Stimulated activated CD8-positive, alpha-beta memory T cell treated with anti-CD3 and anti-CD28 coated beads, Interleukin-7, amount 100 ng/mL, for 4 hours (primary cell): ENCODE results near the gene MPPED1.

Experiments
- DNase-seq, 2 donors: peaks; one replicate each; pipeline ENCODE4 v3.0.0-alpha.2; 2020; ENCODE audit warnings: low read depth in 2 of 2

MPPED1 gene

GRCh38 chr22:43476751-43477725 lies 65.2 kb downstream of the MPPED1 start:
- DNase-seq = no peak

GRCh38 chr22:43477966-43478365 lies 66.2 kb downstream of the MPPED1 start:
- no peak for DNase-seq

GRCh38 chr22:43478621-43479300 lies 66.9 kb downstream of the MPPED1 start:
- no peak for DNase-seq

- DNase-seq = no peak
Measured at GRCh38 chr22:43479301-43479950, 67.6 kb downstream of the MPPED1 start.

GRCh38 chr22:43479962-43480361 lies 68.1 kb downstream of the MPPED1 start:
- no peak for DNase-seq

GRCh38 chr22:43481568-43482317 lies 69.9 kb downstream of the MPPED1 start:
- no peak for DNase-seq

GRCh38 chr22:43482318-43482625 lies 70.5 kb downstream of the MPPED1 start:
- no peak for DNase-seq

GRCh38 chr22:43483266-43483665 lies 71.5 kb downstream of the MPPED1 start:
- no peak for DNase-seq

- DNase-seq = no peak
Measured at GRCh38 chr22:43483669-43484068, 71.9 kb downstream of the MPPED1 start.

- no peak for DNase-seq
Measured at GRCh38 chr22:43484227-43484626, 72.4 kb downstream of the MPPED1 start.

- no peak for DNase-seq
Measured at GRCh38 chr22:43485502-43486089, 73.8 kb downstream of the MPPED1 start.

- no peak for DNase-seq
Measured at GRCh38 chr22:43487311-43488030, 75.7 kb downstream of the MPPED1 start.

GRCh38 chr22:43488031-43488866 lies 76.4 kb downstream of the MPPED1 start:
- DNase-seq = no peak

GRCh38 chr22:43488937-43489336 lies 77.1 kb downstream of the MPPED1 start:
- no peak for DNase-seq

- no peak for DNase-seq
Measured at GRCh38 chr22:43490311-43490710, 78.5 kb downstream of the MPPED1 start.

- no peak for DNase-seq
Measured at GRCh38 chr22:43491177-43491576, 79.4 kb downstream of the MPPED1 start.

GRCh38 chr22:43491737-43492136 lies 79.9 kb downstream of the MPPED1 start:
- no peak for DNase-seq

- no peak for DNase-seq
Measured at GRCh38 chr22:43493297-43493696, 81.5 kb downstream of the MPPED1 start.

- no peak for DNase-seq
Measured at GRCh38 chr22:43497956-43498855, 86.4 kb downstream of the MPPED1 start.
